ENCODE results near the gene USH2A.

Gene USH2A

DNA sequence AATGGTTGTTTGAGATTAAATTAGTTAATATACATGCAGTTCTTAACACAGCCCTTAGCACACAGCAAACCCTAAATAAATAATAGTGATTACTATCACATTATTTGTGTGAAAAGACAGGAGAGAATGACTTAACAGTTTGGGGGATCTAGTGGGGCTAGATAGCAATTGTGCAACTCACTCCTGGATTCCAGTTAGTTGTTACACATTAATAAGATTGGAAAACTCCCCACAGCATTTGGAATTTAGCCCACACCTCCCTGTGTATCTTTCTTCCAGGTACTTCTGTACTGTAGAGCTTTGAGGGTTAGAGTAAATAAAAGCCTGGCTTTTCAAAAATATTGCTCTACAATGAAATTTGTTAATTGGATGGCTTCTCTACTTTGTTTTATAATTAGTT lies 763.0 kb downstream of the USH2A start:
- Histone ChIP-seq H3F3A (ENCODE audit: low read depth) (no peaks in the 10 kb centered on the region), H4K20me1 (ENCODE audit: insufficient read depth, low read length, poor library complexity, severe bottlenecking) (no peaks in the 10 kb centered on the region), H3K9me3 (ENCODE audit: insufficient read depth, low read depth, low read length) (no peaks in the 10 kb centered on the region), H3K79me2 (ENCODE audit: insufficient read depth, low read length) (no peaks in the 10 kb centered on the region), H3K9me2 (replicated peaks; ENCODE audit: low read depth, low read length) (no peaks in the 10 kb centered on the region), H3K27me3 (ENCODE audit: insufficient read depth, low read length, poor library complexity, severe bottlenecking) (no peaks in the 10 kb centered on the region), H3K4me3 (ENCODE audit: low read length, poor library complexity, severe bottlenecking) (no peak overlapping the region), H3K4me1 (ENCODE audit: insufficient read depth, low read length, poor library complexity, severe bottlenecking) (no peaks in the 10 kb centered on the region), H2AFZ (ENCODE audit: low read length) (no peak overlapping the region), H3K4me2 (ENCODE audit: low read depth, low read length, poor library complexity, severe bottlenecking) (no peak overlapping the region), H3K36me3 (ENCODE audit: insufficient read depth, low read length) (no peaks in the 10 kb centered on the region), H3K9ac (ENCODE audit: low read depth, low read length, poor library complexity, severe bottlenecking) (no peak overlapping the region)
- TF ChIP-seq EZH2phosphoT487 (IDR thresholded peaks at IDR 0.05; ENCODE audit: borderline replicate concordance), result no peak
- TF ChIP-seq, protein P1, sequence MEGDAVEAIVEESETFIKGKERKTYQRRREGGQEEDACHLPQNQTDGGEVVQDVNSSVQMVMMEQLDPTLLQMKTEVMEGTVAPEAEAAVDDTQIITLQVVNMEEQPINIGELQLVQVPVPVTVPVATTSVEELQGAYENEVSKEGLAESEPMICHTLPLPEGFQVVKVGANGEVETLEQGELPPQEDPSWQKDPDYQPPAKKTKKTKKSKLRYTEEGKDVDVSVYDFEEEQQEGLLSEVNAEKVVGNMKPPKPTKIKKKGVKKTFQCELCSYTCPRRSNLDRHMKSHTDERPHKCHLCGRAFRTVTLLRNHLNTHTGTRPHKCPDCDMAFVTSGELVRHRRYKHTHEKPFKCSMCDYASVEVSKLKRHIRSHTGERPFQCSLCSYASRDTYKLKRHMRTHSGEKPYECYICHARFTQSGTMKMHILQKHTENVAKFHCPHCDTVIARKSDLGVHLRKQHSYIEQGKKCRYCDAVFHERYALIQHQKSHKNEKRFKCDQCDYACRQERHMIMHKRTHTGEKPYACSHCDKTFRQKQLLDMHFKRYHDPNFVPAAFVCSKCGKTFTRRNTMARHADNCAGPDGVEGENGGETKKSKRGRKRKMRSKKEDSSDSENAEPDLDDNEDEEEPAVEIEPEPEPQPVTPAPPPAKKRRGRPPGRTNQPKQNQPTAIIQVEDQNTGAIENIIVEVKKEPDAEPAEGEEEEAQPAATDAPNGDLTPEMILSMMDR (conservative IDR thresholded peaks at IDR 0.05; ENCODE audit: low read length), result no peak

DNA sequence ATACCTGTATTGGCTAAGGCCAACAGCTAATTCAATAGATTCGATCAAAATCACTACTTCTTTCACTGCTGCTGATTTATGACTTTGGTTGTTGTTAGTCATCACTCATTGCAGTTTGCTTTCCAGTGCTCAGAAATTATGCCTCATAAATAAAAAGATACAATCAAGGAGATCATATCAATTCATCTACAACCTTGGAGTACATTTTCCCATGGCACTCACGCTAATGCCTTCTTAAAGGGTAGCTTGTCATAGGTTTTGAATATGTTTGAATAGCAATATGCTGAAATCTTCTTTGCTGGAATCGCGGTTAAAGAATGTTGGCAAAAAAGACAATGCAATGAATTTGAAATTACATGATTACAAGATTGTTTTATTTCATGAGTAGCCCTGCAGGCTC lies 766.2 kb downstream of the USH2A start:
- Histone ChIP-seq H3K9me3 (ENCODE audit: insufficient read depth, low read depth, low read length) (no peaks in the 10 kb centered on the region), H3K4me1 (ENCODE audit: insufficient read depth, low read length, poor library complexity, severe bottlenecking) (no peaks in the 10 kb centered on the region), H3K79me2 (ENCODE audit: insufficient read depth, low read length) (no peaks in the 10 kb centered on the region), H3F3A (ENCODE audit: low read depth) (no peaks in the 10 kb centered on the region), H3K36me3 (ENCODE audit: insufficient read depth, low read length) (no peaks in the 10 kb centered on the region), H4K20me1 (ENCODE audit: insufficient read depth, low read length, poor library complexity, severe bottlenecking) (no peaks in the 10 kb centered on the region), H3K4me2 (ENCODE audit: low read depth, low read length, poor library complexity, severe bottlenecking) (no peak overlapping the region), H3K9me2 (replicated peaks; ENCODE audit: low read depth, low read length) (no peaks in the 10 kb centered on the region), H3K4me3 (ENCODE audit: low read length, poor library complexity, severe bottlenecking) (no peak overlapping the region), H3K27me3 (ENCODE audit: insufficient read depth, low read length, poor library complexity, severe bottlenecking) (no peaks in the 10 kb centered on the region), H2AFZ (ENCODE audit: low read length) (no peak overlapping the region), H3K9ac (ENCODE audit: low read depth, low read length, poor library complexity, severe bottlenecking) (no peak overlapping the region)
- TF ChIP-seq, protein P1 (conservative IDR thresholded peaks at IDR 0.05; ENCODE audit: low read length), result no peak
- no peak for TF ChIP-seq EZH2phosphoT487 (IDR thresholded peaks at IDR 0.05; ENCODE audit: borderline replicate concordance)

DNA sequence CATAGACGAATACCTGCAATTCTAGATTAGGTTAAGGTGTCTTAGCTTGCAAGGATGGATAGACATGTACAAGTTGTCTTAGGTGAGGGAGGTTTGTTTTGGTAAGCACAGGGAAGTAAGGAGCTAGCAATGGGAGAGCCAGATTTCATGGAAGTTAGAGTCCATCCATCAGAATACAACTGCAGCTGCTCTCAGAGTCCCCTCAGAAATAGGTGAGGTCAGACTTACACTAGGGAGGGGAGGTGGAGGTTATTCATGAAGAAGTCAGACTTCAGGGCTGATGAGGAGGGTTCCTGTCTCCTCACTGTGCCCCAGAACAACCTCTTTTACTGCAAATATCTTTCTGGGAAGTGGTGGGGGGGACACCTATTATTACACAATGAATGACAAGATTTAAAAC lies 770.9 kb downstream of the USH2A start:
- Histone ChIP-seq H3K4me2 (ENCODE audit: low read depth, low read length, poor library complexity, severe bottlenecking) (no peak overlapping the region), H3K27me3 (ENCODE audit: insufficient read depth, low read length, poor library complexity, severe bottlenecking) (no peaks in the 10 kb centered on the region), H4K20me1 (ENCODE audit: insufficient read depth, low read length, poor library complexity, severe bottlenecking) (no peaks in the 10 kb centered on the region), H3K4me3 (ENCODE audit: low read length, poor library complexity, severe bottlenecking) (no peak overlapping the region), H3K79me2 (ENCODE audit: insufficient read depth, low read length) (no peaks in the 10 kb centered on the region), H3K4me1 (ENCODE audit: insufficient read depth, low read length, poor library complexity, severe bottlenecking) (no peaks in the 10 kb centered on the region), H3K9me3 (ENCODE audit: insufficient read depth, low read depth, low read length) (no peaks in the 10 kb centered on the region), H3K9me2 (replicated peaks; ENCODE audit: low read depth, low read length) (no peaks in the 10 kb centered on the region), H3K36me3 (ENCODE audit: insufficient read depth, low read length) (no peaks in the 10 kb centered on the region), H3K9ac (ENCODE audit: low read depth, low read length, poor library complexity, severe bottlenecking) (no peak overlapping the region), H2AFZ (ENCODE audit: low read length) (no peak overlapping the region), H3F3A (ENCODE audit: low read depth) (no peaks in the 10 kb centered on the region)
- no peak for TF ChIP-seq EZH2phosphoT487 (IDR thresholded peaks at IDR 0.05; ENCODE audit: borderline replicate concordance)
- TF ChIP-seq, protein P1 (conservative IDR thresholded peaks at IDR 0.05; ENCODE audit: low read length), result no peak
